ENCODE measurements around the gene SPINT3.
A peak's percentile ranks its signal among the peaks of the same experiment; 100 is the strongest.

The SPINT3 gene

GRCh38 chr20:45527294-45527693 lies 11.9 kb upstream of the SPINT3 start:
- no peak overlapping the region for H2AK5ac ChIP-seq (ENCODE audit: low read length)
- H3K27ac ChIP-seq (ENCODE audit: low read depth, low read length), result no peak overlapping the region
- no peaks in the 10 kb centered on the region for H3K27me3 ChIP-seq (ENCODE audit: insufficient read depth, low read length, poor library complexity)
- H2BK5ac ChIP-seq (ENCODE audit: low read length), result no peak overlapping the region
- no peak overlapping the region for H4K8ac ChIP-seq (ENCODE audit: low read depth, low read length)
- H3K56ac ChIP-seq (ENCODE audit: low read length), result no peak overlapping the region
- no peak overlapping the region for H2BK15ac ChIP-seq (replicated peaks; ENCODE audit: low read depth)
- no peak overlapping the region for H3K4me3 ChIP-seq (ENCODE audit: low read length)
- no peak overlapping the region for H3K18ac ChIP-seq (ENCODE audit: low read length)
- H3K79me1 ChIP-seq (ENCODE audit: low read length), result no peaks in the 10 kb centered on the region
- no peak overlapping the region for H3K9ac ChIP-seq (ENCODE audit: low read length)
- no peak overlapping the region for H3K23ac ChIP-seq (ENCODE audit: low read length)
- no peaks in the 10 kb centered on the region for H3K79me2 ChIP-seq (ENCODE audit: control insufficient read depth, insufficient read depth, low read length)
- no peak overlapping the region for H3K4ac ChIP-seq (ENCODE audit: low read depth, low read length)
- no peaks in the 10 kb centered on the region for H3K4me1 ChIP-seq (ENCODE audit: control insufficient read depth, low read depth, low read length)
- no peak for DNase-seq
- no peak overlapping the region for H2BK120ac ChIP-seq (ENCODE audit: low read depth, low read length)
- H3K4me2 ChIP-seq (ENCODE audit: low read length), result no peak overlapping the region
- H4K5ac ChIP-seq (ENCODE audit: low read length), result no peak overlapping the region
- WGBS (ENCODE audit: extremely low coverage, insufficient coverage, low lambda C conversion rate), result no CpG with 5 or more reads among the region's 4 CpGs
- no peaks in the 10 kb centered on the region for H3K36me3 ChIP-seq (ENCODE audit: control insufficient read depth, insufficient read depth, low read length)

DNA sequence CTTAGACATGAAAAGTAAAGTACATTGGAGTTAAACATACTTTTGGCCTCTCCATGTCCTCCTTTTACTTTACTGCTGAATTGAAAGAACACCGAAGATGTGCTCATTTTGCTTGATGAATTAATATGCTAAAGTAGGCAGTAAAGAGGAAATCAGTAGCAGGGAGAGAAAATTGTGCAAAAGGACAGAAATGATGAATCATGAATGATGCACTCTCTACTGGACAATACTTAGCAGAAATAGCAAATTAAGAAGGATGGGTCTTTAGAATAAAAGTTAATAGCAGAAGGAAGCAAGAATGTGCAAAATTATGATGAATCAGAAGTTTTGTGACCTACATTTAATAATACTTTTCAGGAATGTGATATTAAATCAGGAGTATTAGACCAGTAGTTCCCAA lies 8.4 kb upstream of the SPINT3 start:
- Histone ChIP-seq H3K4me2 (ENCODE audit: low read length) (no peak overlapping the region), H2BK15ac (replicated peaks; ENCODE audit: low read depth) (no peak overlapping the region), H3K79me1 (ENCODE audit: low read length) (no peaks in the 10 kb centered on the region), H3K9ac (ENCODE audit: low read length) (no peak overlapping the region), H3K36me3 (ENCODE audit: control insufficient read depth, insufficient read depth, low read length) (no peaks in the 10 kb centered on the region), H2AK5ac (ENCODE audit: low read length) (no peak overlapping the region), H3K4ac (ENCODE audit: low read depth, low read length) (no peak overlapping the region), H4K5ac (ENCODE audit: low read length) (no peak overlapping the region), H3K4me3 (ENCODE audit: low read length) (no peak overlapping the region), H3K56ac (ENCODE audit: low read length) (no peak overlapping the region), H3K27me3 (ENCODE audit: insufficient read depth, low read length, poor library complexity) (no peaks in the 10 kb centered on the region), H3K27ac (ENCODE audit: low read depth, low read length) (no peak overlapping the region), H3K79me2 (ENCODE audit: control insufficient read depth, insufficient read depth, low read length) (no peaks in the 10 kb centered on the region), H3K4me1 (ENCODE audit: control insufficient read depth, low read depth, low read length) (no peaks in the 10 kb centered on the region), H4K8ac (ENCODE audit: low read depth, low read length) (no peak overlapping the region), H2BK5ac (ENCODE audit: low read length) (no peak overlapping the region), H3K23ac (ENCODE audit: low read length) (no peak overlapping the region), H2BK120ac (ENCODE audit: low read depth, low read length) (no peak overlapping the region), H3K18ac (ENCODE audit: low read length) (no peak overlapping the region)
- no peak for DNase-seq
- WGBS (ENCODE audit: extremely low coverage, insufficient coverage, low lambda C conversion rate), result no CpG with 5 or more reads among the region's 1 CpG

- Histone ChIP-seq H3K4me3 (ENCODE audit: low read length) (no peak overlapping the region), H3K36me3 (ENCODE audit: control insufficient read depth, insufficient read depth, low read length) (no peaks in the 10 kb centered on the region), H4K5ac (ENCODE audit: low read length) (no peak overlapping the region), H4K8ac (ENCODE audit: low read depth, low read length) (no peak overlapping the region), H3K27me3 (ENCODE audit: insufficient read depth, low read length, poor library complexity) (no peaks in the 10 kb centered on the region), H3K27ac (ENCODE audit: low read depth, low read length) (no peak overlapping the region), H2AK5ac (ENCODE audit: low read length) (no peak overlapping the region), H3K79me2 (ENCODE audit: control insufficient read depth, insufficient read depth, low read length) (no peaks in the 10 kb centered on the region), H3K23ac (ENCODE audit: low read length) (no peak overlapping the region), H3K4me2 (ENCODE audit: low read length) (no peak overlapping the region), H2BK15ac (replicated peaks; ENCODE audit: low read depth) (no peak overlapping the region), H3K4me1 (ENCODE audit: control insufficient read depth, low read depth, low read length) (no peaks in the 10 kb centered on the region), H3K9ac (ENCODE audit: low read length) (no peak overlapping the region), H3K18ac (ENCODE audit: low read length) (no peak overlapping the region), H3K56ac (ENCODE audit: low read length) (no peak overlapping the region), H3K79me1 (ENCODE audit: low read length) (no peaks in the 10 kb centered on the region), H3K4ac (ENCODE audit: low read depth, low read length) (no peak overlapping the region), H2BK120ac (ENCODE audit: low read depth, low read length) (no peak overlapping the region), H2BK5ac (ENCODE audit: low read length) (no peak overlapping the region)
- DNase-seq, result peak; percentile 19
- WGBS (ENCODE audit: extremely low coverage, insufficient coverage, low lambda C conversion rate), result no CpG with 5 or more reads among the region's 2 CpGs
Observed at GRCh38 chr20:45518282-45518681, 2.9 kb upstream of the SPINT3 start.

GRCh38 chr20:45510242-45510862 lies 5.1 kb downstream of the SPINT3 start:
- no peaks in the 10 kb centered on the region for H3K27me3 ChIP-seq (ENCODE audit: insufficient read depth, low read length, poor library complexity)

GRCh38 chr20:45509091-45509490 lies 6.3 kb downstream of the SPINT3 start:
- H3K18ac ChIP-seq (ENCODE audit: low read length), result no peak overlapping the region
- no peak overlapping the region for H2AK5ac ChIP-seq (ENCODE audit: low read length)
- no peak overlapping the region for H3K9ac ChIP-seq (ENCODE audit: low read length)
- no peak overlapping the region for H3K4me2 ChIP-seq (ENCODE audit: low read length)
- no CpG with 5 or more reads among the region's 4 CpGs for WGBS (ENCODE audit: extremely low coverage, insufficient coverage, low lambda C conversion rate)
- no peak overlapping the region for H2BK5ac ChIP-seq (ENCODE audit: low read length)
- no peaks in the 10 kb centered on the region for H3K79me1 ChIP-seq (ENCODE audit: low read length)
- no peak overlapping the region for H3K56ac ChIP-seq (ENCODE audit: low read length)
- no peak overlapping the region for H3K23ac ChIP-seq (ENCODE audit: low read length)
- H2BK15ac ChIP-seq (replicated peaks; ENCODE audit: low read depth), result no peak overlapping the region
- peak; percentile 82 for DNase-seq
- H3K4me3 ChIP-seq (ENCODE audit: low read length), result no peak overlapping the region
- no peak overlapping the region for H3K4ac ChIP-seq (ENCODE audit: low read depth, low read length)
- H3K79me2 ChIP-seq (ENCODE audit: control insufficient read depth, insufficient read depth, low read length), result no peaks in the 10 kb centered on the region
- no peaks in the 10 kb centered on the region for H3K4me1 ChIP-seq (ENCODE audit: control insufficient read depth, low read depth, low read length)
- H3K27me3 ChIP-seq (ENCODE audit: insufficient read depth, low read length, poor library complexity), result no peaks in the 10 kb centered on the region
- H3K36me3 ChIP-seq (ENCODE audit: control insufficient read depth, insufficient read depth, low read length), result no peaks in the 10 kb centered on the region
- no peak overlapping the region for H3K27ac ChIP-seq (ENCODE audit: low read depth, low read length)
- H2BK120ac ChIP-seq (ENCODE audit: low read depth, low read length), result no peak overlapping the region
- no peak overlapping the region for H4K8ac ChIP-seq (ENCODE audit: low read depth, low read length)
- no peak overlapping the region for H4K5ac ChIP-seq (ENCODE audit: low read length)

More at GRCh38 chr20:45510242-45510862, 5.1 kb downstream of the SPINT3 start:
- H4K8ac ChIP-seq (ENCODE audit: low read depth, low read length), result no peak overlapping the region
- H3K4me2 ChIP-seq (ENCODE audit: low read length), result no peak overlapping the region
- no peaks in the 10 kb centered on the region for H3K79me1 ChIP-seq (ENCODE audit: low read length)
- no peak overlapping the region for H3K56ac ChIP-seq (ENCODE audit: low read length)
- no peak overlapping the region for H3K23ac ChIP-seq (ENCODE audit: low read length)
- no peak overlapping the region for H2AK5ac ChIP-seq (ENCODE audit: low read length)
- H2BK5ac ChIP-seq (ENCODE audit: low read length), result no peak overlapping the region
- WGBS (ENCODE audit: extremely low coverage, insufficient coverage, low lambda C conversion rate), result no CpG with 5 or more reads among the region's 5 CpGs
- H3K27ac ChIP-seq (ENCODE audit: low read depth, low read length), result no peak overlapping the region
- H3K4me3 ChIP-seq (ENCODE audit: low read length), result no peak overlapping the region
- no peak for DNase-seq
- H3K9ac ChIP-seq (ENCODE audit: low read length), result no peak overlapping the region
- no peaks in the 10 kb centered on the region for H3K79me2 ChIP-seq (ENCODE audit: control insufficient read depth, insufficient read depth, low read length)
- H4K5ac ChIP-seq (ENCODE audit: low read length), result no peak overlapping the region
- no peaks in the 10 kb centered on the region for H3K36me3 ChIP-seq (ENCODE audit: control insufficient read depth, insufficient read depth, low read length)
- H2BK15ac ChIP-seq (replicated peaks; ENCODE audit: low read depth), result no peak overlapping the region
- H2BK120ac ChIP-seq (ENCODE audit: low read depth, low read length), result no peak overlapping the region
- no peaks in the 10 kb centered on the region for H3K4me1 ChIP-seq (ENCODE audit: control insufficient read depth, low read depth, low read length)
- no peak overlapping the region for H3K18ac ChIP-seq (ENCODE audit: low read length)
- H3K4ac ChIP-seq (ENCODE audit: low read depth, low read length), result no peak overlapping the region
